Skin epidermis (tissue), 12 donors: Measurements from ENCODE around the gene RNF26.
"Not testable (repeated sequence)": the region's sequence is repeated elsewhere in the genome, so short reads cannot be mapped to it uniquely, and the experiment has no call there.

Experiments used
- H3K27ac ChIP-seq, 21 experiments: fragments of 200-600 bp; sonication (generic) in 11 of 21; one replicate each; pipeline ENCODE4 v1.5.0; 2020; ENCODE audit warnings: mild to moderate bottlenecking in 3 of 21, inconsistent platforms in 2 of 21, moderate library complexity in 2 of 21
- H3K4me3 ChIP-seq, 7 experiments: fragments of 200-600 bp; sonication (generic) in 2 of 7; one replicate each; pipeline ENCODE4 v1.5.0; 2020; ENCODE audit warnings: inconsistent platforms in 2 of 7, mild to moderate bottlenecking in 2 of 7, moderate library complexity in 1 of 7

RNF26 gene

GRCh38 chr11:119377112-119377901 is 43.0 kb downstream of the RNF26 start:
- Histone ChIP-seq H3K4me3 (no peak overlapping the region), H3K27ac (peak overlapping the region in 3 of 21 experiments; percentile 3 to 27 (median 3))

- peak overlapping the region in 2 of 21 experiments; percentile 3 to 27 for H3K27ac ChIP-seq
These were observed 43.8 kb downstream of the RNF26 start for GRCh38 chr11:119377961-119378667.

GRCh38 chr11:119378851-119379465 is 44.6 kb downstream of the RNF26 start:
- H3K4me3 ChIP-seq: no peak overlapping the region

More at GRCh38 chr11:119377961-119378667, 43.8 kb downstream of the RNF26 start:
- no peak overlapping the region for H3K4me3 ChIP-seq

GRCh38 chr11:119380160-119380826 is 46.0 kb downstream of the RNF26 start:
- Histone ChIP-seq H3K27ac (peak overlapping the region in 11 of 21 experiments; percentile 17 to 74 (median 54)), H3K4me3 (peak overlapping the region in 2 of 7 experiments; percentile 36 to 46)

More at GRCh38 chr11:119378851-119379465, 44.6 kb downstream of the RNF26 start:
- H3K27ac ChIP-seq: peak overlapping the region in 1 of 21 experiments; percentile 3

- H3K27ac ChIP-seq: peak overlapping the region in 18 of 21 experiments; percentile 10 to 85 (median 50)
- H3K4me3 ChIP-seq: peak overlapping the region; percentile 27 to 46 (median 36)
These were observed 46.5 kb downstream of the RNF26 start for GRCh38 chr11:119380827-119381180.

- peak within 1 kb of the TSS in 18 of 21 experiments; percentile 10 to 85 (median 50) for H3K27ac ChIP-seq
- H3K4me3 ChIP-seq: peak within 1 kb of the TSS; percentile 27 to 46 (median 36)
These were observed 47.1 kb downstream of the RNF26 start, which contains the start of gene USP2 for GRCh38 chr11:119381181-119381988. TSS of gene USP2 (minus strand) at chr11:119381690. CDS start at chr11:119373480, 8,210 bp downstream.

GRCh38 chr11:119382101-119382500 is 47.8 kb downstream of the RNF26 start:
- Histone ChIP-seq H3K27ac (peak overlapping the region in 6 of 21 experiments; percentile 38 to 47 (median 42)), H3K4me3 (peak overlapping the region; percentile 11 to 46 (median 36))

GRCh38 chr11:119382513-119382912 is 48.2 kb downstream of the RNF26 start:
- H3K27ac ChIP-seq: peak overlapping the region in 1 of 21 experiments; percentile 38
- not testable (repeated sequence) for H3K4me3 ChIP-seq

GRCh38 chr11:119384332-119384731 is 50.0 kb downstream of the RNF26 start:
- Histone ChIP-seq H3K27ac (no peak overlapping the region), H3K4me3 (no peak overlapping the region)
